ENCODE measurements around the gene PLA2G6. TPM values are rescaled to one million over a fixed set of nuclear protein-coding genes. Genes with fewer than 3 reads are reported as not detected.
A peak's percentile ranks its signal among the peaks of the same experiment; 100 is the strongest.

Gene PLA2G6
- total RNA-seq, 2 experiments from 2014 or later = 33.9 to 83.9 TPM

GRCh38 chr22:38110008-38110862 lies 71.4 kb downstream of the PLA2G6 start, which contains the start of gene BAIAP2L2:
TSS of gene BAIAP2L2 (minus strand) at chr22:38110684. CDS start at chr22:38110525, 159 bp downstream.
- H3K27ac ChIP-seq (ENCODE audit: low read depth, low read length, poor library complexity, severe bottlenecking) = no peak within 1 kb of the TSS
- no peaks in the 10 kb centered on the region for H4K20me1 ChIP-seq (ENCODE audit: insufficient read depth, low read length)
- DNase-seq (ENCODE audit: low spot score) = no peak
- no peaks in the 10 kb centered on the region for H3K36me3 ChIP-seq (ENCODE audit: insufficient read depth, low read length)
- BruUV-seq (replicated peaks) = no TSS peak
- H2AFZ ChIP-seq (ENCODE audit: low read length) = no peak within 1 kb of the TSS
- H3K4me2 ChIP-seq (ENCODE audit: low read length) = no peak within 1 kb of the TSS
- ChIA-PET POLR2A (interaction anchor here (0.6 kb wide), 1 partner anchor 9 kb away, joined by 4 read pairs; no protein-coding TSS in a partner anchor), CTCF (ENCODE audit: unreplicated experiment) (no interaction called here)
- H3K4me3 ChIP-seq (ENCODE audit: low read depth, low read length, poor library complexity, severe bottlenecking) = no peak within 1 kb of the TSS
- no peaks in the 10 kb centered on the region for H3K9me3 ChIP-seq (ENCODE audit: low read length)
- intact Hi-C loops (cut with micrococcal nuclease; ENCODE audit: unreplicated experiment) = no loop called here
- no peaks in the 10 kb centered on the region for H3K79me2 ChIP-seq (ENCODE audit: insufficient read depth, low read depth, low read length)
- no peaks in the 10 kb centered on the region for H3K4me1 ChIP-seq (ENCODE audit: insufficient read depth, low read length, poor library complexity, severe bottlenecking)
- H3K9me2 ChIP-seq (ENCODE audit: insufficient read depth, low read length) = no peaks in the 10 kb centered on the region
- TF ChIP-seq CTCF (conservative IDR thresholded peaks at IDR 0.05; ENCODE audit: low read length) = no peak

- Histone ChIP-seq H3K79me2 (ENCODE audit: insufficient read depth, low read depth, low read length) (no peaks in the 10 kb centered on the region), H3K4me3 (ENCODE audit: low read depth, low read length, poor library complexity, severe bottlenecking) (no peak overlapping the region), H3K9me3 (ENCODE audit: low read length) (no peaks in the 10 kb centered on the region), H3K36me3 (ENCODE audit: insufficient read depth, low read length) (no peaks in the 10 kb centered on the region), H4K20me1 (ENCODE audit: insufficient read depth, low read length) (no peaks in the 10 kb centered on the region), H3K9me2 (ENCODE audit: insufficient read depth, low read length) (no peaks in the 10 kb centered on the region), H3K4me2 (ENCODE audit: low read length) (no peak overlapping the region), H3K4me1 (ENCODE audit: insufficient read depth, low read length, poor library complexity, severe bottlenecking) (no peaks in the 10 kb centered on the region), H3K27ac (ENCODE audit: low read depth, low read length, poor library complexity, severe bottlenecking) (no peak overlapping the region), H2AFZ (ENCODE audit: low read length) (no peak overlapping the region)
- ChIA-PET CTCF (ENCODE audit: unreplicated experiment) (no interaction called here), POLR2A (no interaction called here)
- TF ChIP-seq CTCF (conservative IDR thresholded peaks at IDR 0.05; ENCODE audit: low read length) = no peak
- TF ChIP-seq EZH2phosphoT487 (IDR thresholded peaks at IDR 0.05; ENCODE audit: borderline replicate concordance, low read depth, low read length) = no peak
- peak; percentile 22 for DNase-seq (ENCODE audit: low spot score)
- BruUV-seq (replicated peaks) = no TSS peak
- intact Hi-C loops (cut with micrococcal nuclease; ENCODE audit: unreplicated experiment) = no loop called here
These were observed 72.1 kb downstream of the PLA2G6 start for GRCh38 chr22:38109371-38110001.

All from OCI-LY7 (cell line).